ENCODE measurements around the gene MYO18B. TPM values are rescaled to one million over a fixed set of nuclear protein-coding genes. Genes with fewer than 3 reads are reported as not detected.

MYO18B gene
- total RNA-seq, 8 experiments from 2014 or later = 0.09 to 0.91 (median 0.32) TPM

DNA sequence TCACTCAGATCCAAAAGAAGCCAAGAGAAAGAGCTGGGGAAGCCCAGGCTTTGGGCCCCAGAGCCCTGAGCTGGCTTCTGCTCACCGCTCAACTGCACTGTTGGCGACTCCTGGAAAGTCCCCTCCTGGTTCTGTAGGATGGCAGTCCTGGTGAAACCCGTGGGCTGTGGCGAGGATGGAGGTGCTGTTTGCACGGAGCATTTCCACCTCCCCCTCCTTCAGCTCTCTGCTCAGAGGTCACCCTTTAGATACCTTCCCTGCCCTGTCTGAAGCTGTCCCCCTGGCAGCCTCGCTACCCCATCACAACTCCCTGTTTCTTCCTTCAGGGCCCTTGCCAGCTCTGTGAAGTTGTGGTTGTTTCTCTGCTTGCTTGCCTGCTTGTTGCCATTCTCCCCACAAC, 97.8 kb downstream of the MYO18B start:
- H3K4me3 ChIP-seq = no peak overlapping the region
- peaks cover 14 to 20% of the 10 kb centered on the region in 2 donors for H3K4me1 ChIP-seq (replicated peaks in 1 of 2)
- in situ Hi-C loops (cut with MboI; ENCODE audit: low pct_unique_long_range_greater_than_20kb in 2 of 9, low sequenced_read_pairs in 9 of 9, unreplicated experiment in 9 of 9) = no loop called here
- H3K27ac ChIP-seq = peak overlapping the region in 1 of 2 donors; percentile 25
- no peak for ATAC-seq (replicated peaks in 6 of 8)
- 20 to 100% methylated on average over 1 to 5 of the region's 6 CpGs; no CpG with 5 or more reads in 8 of the 10 experiments for WGBS, 10 experiments

DNA sequence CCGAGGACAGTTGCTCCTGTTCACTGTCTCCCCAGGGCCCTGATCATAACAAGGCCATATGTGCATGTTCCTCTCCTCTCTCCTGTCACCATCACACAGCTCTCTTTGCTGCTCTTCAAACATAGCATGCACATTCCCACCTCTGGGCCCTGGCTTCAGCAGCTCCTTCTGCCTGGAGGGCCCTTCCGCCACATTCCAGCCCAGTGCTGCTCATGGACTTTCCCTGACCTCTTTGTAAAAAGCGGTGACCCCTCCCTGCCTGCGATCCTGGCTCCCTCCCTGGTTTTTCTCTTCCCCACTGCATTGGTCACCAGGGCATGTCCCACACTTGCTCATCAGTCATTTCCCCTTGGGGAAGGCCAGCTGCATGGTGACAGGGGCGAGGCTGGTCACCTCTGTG, 98.2 kb downstream of the MYO18B start:
- WGBS, 10 experiments = 0 to 70% (median 6%) methylated on average over 1 to 3 of the region's 5 CpGs; no CpG with 5 or more reads in 5 of the 10 experiments
- Histone ChIP-seq H3K4me1 (replicated peaks in 1 of 2) (peaks cover 14 to 20% of the 10 kb centered on the region in 2 donors), H3K27ac (peak overlapping the region in 1 of 2 donors; percentile 25), H3K4me3 (no peak overlapping the region)
- peak; percentile 65 to 92 (median 81) for ATAC-seq (replicated peaks in 6 of 8)
- in situ Hi-C loops (cut with MboI; ENCODE audit: low pct_unique_long_range_greater_than_20kb in 2 of 9, low sequenced_read_pairs in 9 of 9, unreplicated experiment in 9 of 9) = no loop called here

DNA sequence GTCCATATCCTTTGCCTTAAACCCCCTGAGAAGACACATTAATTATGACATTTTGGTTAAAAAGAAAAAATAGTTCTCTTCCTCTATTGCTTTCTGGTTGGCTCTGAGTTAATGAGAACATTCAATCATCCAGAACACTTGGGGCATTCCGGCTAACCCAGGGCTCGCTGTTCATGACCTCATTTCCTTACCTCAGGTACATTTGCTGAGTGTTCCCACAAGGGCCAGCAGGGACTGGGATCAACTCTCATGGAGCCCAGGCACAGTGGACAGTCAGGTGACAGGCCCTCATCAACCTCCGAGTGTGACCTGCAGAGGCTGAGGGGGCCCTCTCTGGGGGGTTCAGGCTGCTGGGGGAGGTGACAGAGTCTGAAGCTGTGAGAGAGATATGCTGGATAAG, 98.9 kb downstream of the MYO18B start:
- Histone ChIP-seq H3K4me1 (replicated peaks in 1 of 2) (peaks cover 14 to 20% of the 10 kb centered on the region in 2 donors), H3K27ac (no peak overlapping the region), H3K4me3 (no peak overlapping the region)
- peak in 5 of 8 experiments; percentile 9 to 69 (median 63) for ATAC-seq (replicated peaks in 6 of 8)
- 52 to 100% (median 86%) methylated on average over 1 to 3 of the region's 3 CpGs; no CpG with 5 or more reads in 6 of the 10 experiments for whole genome bisulfite sequencing, 10 experiments
- in situ Hi-C loops (cut with MboI; ENCODE audit: low pct_unique_long_range_greater_than_20kb in 2 of 9, low sequenced_read_pairs in 9 of 9, unreplicated experiment in 9 of 9) = no loop called here

DNA sequence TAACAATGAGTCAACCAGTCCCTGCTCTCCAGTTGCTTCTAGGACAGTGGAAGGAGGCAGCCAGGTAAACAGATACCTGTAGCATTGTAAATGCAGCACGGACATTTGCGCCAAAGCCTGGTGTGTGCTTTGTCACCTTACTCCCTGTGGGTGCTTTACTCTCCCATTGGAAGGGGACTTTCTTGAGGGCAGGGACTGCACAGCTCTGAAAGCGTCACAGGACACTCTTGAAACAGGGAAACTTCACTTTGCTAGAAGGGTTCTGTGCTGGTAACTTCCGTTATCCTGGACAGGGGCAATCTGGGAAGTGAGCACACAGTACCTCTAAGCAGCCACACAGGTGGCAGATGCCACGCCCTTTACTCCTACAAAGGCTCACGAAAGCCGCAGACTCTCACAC, 99.8 kb downstream of the MYO18B start:
- 14 to 100% (median 82%) methylated on average over 1 to 7 of the region's 7 CpGs; no CpG with 5 or more reads in 2 of the 10 experiments for WGBS, 10 experiments
- peaks cover 14 to 20% of the 10 kb centered on the region in 2 donors for H3K4me1 ChIP-seq (replicated peaks in 1 of 2)
- no peak overlapping the region for H3K4me3 ChIP-seq
- no peak for ATAC-seq (replicated peaks in 6 of 8)
- no peak overlapping the region for H3K27ac ChIP-seq
- in situ Hi-C loops (cut with MboI; ENCODE audit: low pct_unique_long_range_greater_than_20kb in 2 of 9, low sequenced_read_pairs in 9 of 9, unreplicated experiment in 9 of 9) = no loop called here

DNA sequence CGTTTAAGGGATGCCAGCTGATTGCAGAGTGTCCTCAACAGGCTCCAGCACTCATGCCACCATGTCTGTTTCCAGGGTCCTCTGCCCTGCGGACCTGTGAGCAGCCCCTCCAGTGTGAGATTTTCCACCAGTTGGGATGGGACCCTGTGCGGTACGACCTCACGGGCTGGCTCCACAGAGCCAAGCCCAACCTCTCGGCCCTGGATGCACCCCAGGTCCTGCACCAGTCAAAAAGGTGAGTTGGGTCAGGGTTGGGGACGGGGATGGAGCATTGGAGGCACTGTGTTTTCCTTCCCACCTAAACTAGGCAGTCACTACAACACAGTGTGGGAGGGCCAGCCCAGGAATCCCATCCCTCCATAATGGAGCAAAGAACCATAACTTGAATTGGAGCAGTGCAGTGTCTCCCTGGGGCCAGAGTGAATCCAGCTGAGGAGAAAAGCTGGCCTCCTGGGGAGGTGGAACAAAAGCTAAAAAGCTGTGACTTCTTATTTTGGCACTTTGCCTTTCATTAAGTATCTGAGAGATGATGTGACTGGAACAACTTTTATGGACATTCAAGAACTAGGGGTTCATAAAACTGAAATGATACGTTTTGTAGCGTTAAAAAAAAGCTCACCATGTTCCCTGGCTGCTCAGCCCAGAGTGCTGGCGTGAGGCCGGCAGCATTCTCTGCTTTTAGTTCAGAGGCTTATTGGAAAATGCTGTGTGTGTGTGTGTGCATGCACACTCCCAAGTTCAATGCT, 101.8 kb downstream of the MYO18B start:
- H3K4me1 ChIP-seq (replicated peaks in 1 of 2) = peaks cover 20 to 23% of the 10 kb centered on the region in 2 donors
- no peak for ATAC-seq (replicated peaks in 6 of 8)
- 0 to 100% (median 40%) methylated on average over 1 to 7 of the region's 11 CpGs; no CpG with 5 or more reads in 1 of the 10 experiments for WGBS, 10 experiments
- no peak overlapping the region for H3K4me3 ChIP-seq
- in situ Hi-C loops (cut with MboI; ENCODE audit: low pct_unique_long_range_greater_than_20kb in 2 of 9, low sequenced_read_pairs in 9 of 9, unreplicated experiment in 9 of 9) = no loop called here
- H3K27ac ChIP-seq = no peak overlapping the region

DNA sequence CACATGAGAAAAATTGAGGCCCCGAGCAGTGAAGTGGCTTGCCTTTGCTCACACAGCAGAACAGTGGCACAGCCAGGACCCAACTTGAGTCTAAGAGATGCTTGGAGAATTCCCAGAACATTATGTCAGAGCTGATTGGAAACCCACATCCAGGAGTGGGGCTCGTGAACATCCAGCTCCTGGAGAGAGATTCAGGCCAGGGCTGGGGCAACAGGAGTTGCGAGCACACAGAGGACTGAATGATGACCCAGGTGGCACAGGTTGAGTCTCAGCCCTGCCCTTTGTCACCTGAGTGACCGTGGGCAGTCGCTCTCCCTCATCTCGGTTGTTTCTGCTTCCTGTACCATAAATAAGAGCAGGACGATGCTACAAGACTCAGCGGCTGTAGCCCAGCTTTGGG, 102.6 kb downstream of the MYO18B start:
- Histone ChIP-seq H3K4me1 (replicated peaks in 1 of 2) (peaks cover 25 to 27% of the 10 kb centered on the region in 2 donors), H3K4me3 (no peak overlapping the region), H3K27ac (no peak overlapping the region)
- 0 to 91% (median 73%) methylated on average over 1 to 7 of the region's 8 CpGs; no CpG with 5 or more reads in 2 of the 10 experiments for WGBS, 10 experiments
- in situ Hi-C loops (cut with MboI; ENCODE audit: low pct_unique_long_range_greater_than_20kb in 2 of 9, low sequenced_read_pairs in 9 of 9, unreplicated experiment in 9 of 9) = no loop called here
- ATAC-seq (replicated peaks in 6 of 8) = no peak

DNA sequence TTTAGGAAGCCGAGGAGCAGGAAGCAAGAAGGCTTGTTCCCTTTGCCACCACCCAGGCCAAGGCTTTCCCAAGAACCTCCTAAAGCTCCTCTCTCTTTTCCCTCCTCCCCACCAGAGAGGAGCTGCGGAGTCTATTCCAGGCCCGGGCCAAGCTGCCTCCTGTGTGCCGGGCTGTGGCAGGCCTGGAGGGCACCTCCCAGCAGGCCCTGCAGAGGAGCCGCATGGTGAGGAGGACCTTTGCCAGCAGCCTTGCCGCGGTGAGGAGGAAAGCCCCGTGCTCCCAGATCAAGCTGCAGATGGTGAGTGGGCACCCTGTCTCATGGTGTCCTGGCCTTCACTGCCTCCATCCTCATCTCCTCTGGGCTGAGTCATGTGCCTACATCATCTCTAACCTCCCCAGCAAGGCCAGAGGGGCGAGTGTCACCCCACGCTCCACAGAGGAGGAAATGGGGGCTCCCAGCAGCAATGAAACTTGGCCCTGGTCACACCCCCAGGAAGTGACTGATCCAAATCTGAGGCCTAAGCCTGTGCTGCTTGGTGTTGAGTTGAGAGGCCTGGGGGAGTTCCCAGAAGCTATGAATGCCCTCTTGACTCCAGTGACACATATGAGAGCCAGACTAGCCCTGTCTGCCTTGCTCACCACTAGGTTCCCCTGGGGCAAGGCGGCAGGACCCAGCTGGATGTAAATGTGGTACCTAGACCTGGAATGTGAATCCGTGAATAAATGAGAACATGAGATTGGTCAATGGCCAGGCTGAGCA, 104.2 kb downstream of the MYO18B start:
- in situ Hi-C loops (cut with MboI; ENCODE audit: low pct_unique_long_range_greater_than_20kb in 2 of 9, low sequenced_read_pairs in 9 of 9, unreplicated experiment in 9 of 9) = no loop called here
- no peak overlapping the region for H3K4me3 ChIP-seq
- H3K4me1 ChIP-seq (replicated peaks in 1 of 2) = peaks cover 11 to 18% of the 10 kb centered on the region in 2 donors
- ATAC-seq (replicated peaks in 6 of 8) = peak in 4 of 8 experiments; percentile 7 to 92 (median 62)
- 46 to 100% (median 88%) methylated on average over 1 to 3 of the region's 12 CpGs; no CpG with 5 or more reads in 6 of the 10 experiments for WGBS, 10 experiments
- H3K27ac ChIP-seq = no peak overlapping the region

DNA sequence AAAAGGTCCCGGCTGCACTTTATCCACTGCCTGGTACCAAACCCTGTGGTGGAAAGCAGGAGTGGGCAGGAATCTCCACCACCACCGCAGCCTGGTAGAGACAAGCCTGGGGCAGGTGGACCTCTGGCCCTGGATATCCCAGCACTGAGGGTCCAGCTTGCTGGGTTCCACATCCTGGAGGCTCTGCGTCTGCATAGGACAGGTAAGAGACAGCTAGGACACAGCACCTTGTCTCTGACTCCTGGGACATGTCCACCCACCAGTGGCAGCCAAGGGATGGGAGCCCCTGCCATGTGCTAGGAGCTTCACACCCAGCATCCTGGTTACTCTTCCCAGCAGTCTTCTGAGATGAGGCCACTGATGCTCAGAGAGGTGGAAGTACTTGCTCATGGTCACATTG, 105.5 kb downstream of the MYO18B start:
- Histone ChIP-seq H3K4me3 (no peak overlapping the region), H3K4me1 (replicated peaks in 1 of 2) (peaks cover 9 to 17% of the 10 kb centered on the region in 2 donors), H3K27ac (no peak overlapping the region)
- ATAC-seq (replicated peaks in 6 of 8) = no peak
- in situ Hi-C loops (cut with MboI; ENCODE audit: low pct_unique_long_range_greater_than_20kb in 2 of 9, low sequenced_read_pairs in 9 of 9, unreplicated experiment in 9 of 9) = no loop called here
- 61 to 95% (median 79%) methylated on average over 1 to 3 of the region's 3 CpGs; no CpG with 5 or more reads in 6 of the 10 experiments for WGBS, 10 experiments

DNA sequence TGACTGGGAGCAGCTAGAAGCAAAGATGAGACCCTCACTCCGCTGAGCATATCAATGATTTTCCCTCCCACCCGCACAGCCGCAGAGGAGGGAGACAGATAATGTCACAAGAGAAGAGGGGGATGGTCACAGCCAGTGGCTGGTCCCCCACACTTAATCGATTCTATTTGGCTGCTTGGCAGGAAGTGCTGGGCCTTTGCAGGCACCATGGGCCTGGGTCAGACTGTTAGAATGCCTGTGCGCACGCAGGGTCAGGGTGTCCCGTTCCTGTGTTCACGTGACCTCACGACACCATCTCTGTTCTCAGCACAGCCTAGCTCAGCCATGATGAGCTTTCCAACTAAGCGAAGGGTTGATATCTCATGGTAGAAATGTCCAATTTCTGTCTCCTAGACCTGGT, 107.0 kb downstream of the MYO18B start:
- no peak overlapping the region for H3K27ac ChIP-seq
- in situ Hi-C loops (cut with MboI; ENCODE audit: low pct_unique_long_range_greater_than_20kb in 2 of 9, low sequenced_read_pairs in 9 of 9, unreplicated experiment in 9 of 9) = no loop called here
- H3K4me1 ChIP-seq (replicated peaks in 1 of 2) = peaks cover 18 to 25% of the 10 kb centered on the region in 2 donors
- 24 to 98% (median 73%) methylated on average over 1 to 10 of the region's 10 CpGs; no CpG with 5 or more reads in 2 of the 10 experiments for WGBS, 10 experiments
- no peak for ATAC-seq (replicated peaks in 6 of 8)
- H3K4me3 ChIP-seq = no peak overlapping the region

DNA sequence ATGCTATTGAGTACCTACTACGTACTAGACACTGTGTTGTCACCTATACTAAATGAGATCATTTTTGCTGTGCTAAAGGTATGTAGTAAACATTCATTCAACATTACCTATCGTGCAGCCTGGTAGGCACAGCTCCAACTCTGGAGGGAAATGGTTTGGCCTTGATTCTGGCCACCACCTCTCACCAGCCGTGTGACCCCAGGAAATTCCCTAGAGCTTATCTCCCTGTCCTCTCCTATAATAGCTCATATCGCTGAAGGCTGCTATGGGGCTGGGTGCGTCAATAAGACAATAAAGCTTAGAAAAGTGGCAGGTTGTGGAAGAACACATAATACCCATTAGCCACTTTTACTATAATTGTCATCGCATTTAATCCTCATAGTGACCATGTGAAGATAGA, 107.5 kb downstream of the MYO18B start:
- WGBS, 10 experiments = 21 to 86% (median 60%) methylated on average over 1 to 6 of the region's 6 CpGs; no CpG with 5 or more reads in 3 of the 10 experiments
- in situ Hi-C loops (cut with MboI; ENCODE audit: low pct_unique_long_range_greater_than_20kb in 2 of 9, low sequenced_read_pairs in 9 of 9, unreplicated experiment in 9 of 9) = no loop called here
- H3K4me3 ChIP-seq = no peak overlapping the region
- peak in 5 of 8 experiments; percentile 3 to 59 (median 24) for ATAC-seq (replicated peaks in 6 of 8)
- peaks cover 21 to 25% of the 10 kb centered on the region in 2 donors for H3K4me1 ChIP-seq (replicated peaks in 1 of 2)
- no peak overlapping the region for H3K27ac ChIP-seq

DNA sequence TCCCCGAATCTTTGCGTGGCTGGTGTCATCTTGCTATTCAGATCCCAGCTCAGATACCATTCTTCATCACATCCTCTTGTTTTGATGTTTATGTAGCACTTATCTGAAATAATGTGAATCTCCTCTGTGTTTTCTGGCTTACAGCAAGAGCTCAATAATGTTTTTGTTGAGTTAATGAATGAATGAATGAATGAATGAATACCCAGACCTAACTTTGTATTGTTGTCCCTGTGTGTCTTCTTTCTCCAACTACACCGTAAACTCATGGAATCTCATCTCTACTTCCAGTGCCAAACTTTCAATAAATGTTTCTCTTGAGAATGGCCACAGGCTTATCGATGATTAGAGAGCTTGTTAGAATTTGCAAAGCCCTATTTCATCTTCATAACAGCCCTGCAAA, 110.2 kb downstream of the MYO18B start:
- WGBS, 10 experiments = 20 to 88% (median 80%) methylated on average over 1 to 4 of the region's 4 CpGs; no CpG with 5 or more reads in 1 of the 10 experiments
- in situ Hi-C loops (cut with MboI; ENCODE audit: low pct_unique_long_range_greater_than_20kb in 2 of 9, low sequenced_read_pairs in 9 of 9, unreplicated experiment in 9 of 9) = no loop called here
- ATAC-seq (replicated peaks in 6 of 8) = no peak
- Histone ChIP-seq H3K27ac (no peak overlapping the region), H3K4me1 (replicated peaks in 1 of 2) (peaks cover 25 to 31% of the 10 kb centered on the region in 2 donors), H3K4me3 (no peak overlapping the region)

DNA sequence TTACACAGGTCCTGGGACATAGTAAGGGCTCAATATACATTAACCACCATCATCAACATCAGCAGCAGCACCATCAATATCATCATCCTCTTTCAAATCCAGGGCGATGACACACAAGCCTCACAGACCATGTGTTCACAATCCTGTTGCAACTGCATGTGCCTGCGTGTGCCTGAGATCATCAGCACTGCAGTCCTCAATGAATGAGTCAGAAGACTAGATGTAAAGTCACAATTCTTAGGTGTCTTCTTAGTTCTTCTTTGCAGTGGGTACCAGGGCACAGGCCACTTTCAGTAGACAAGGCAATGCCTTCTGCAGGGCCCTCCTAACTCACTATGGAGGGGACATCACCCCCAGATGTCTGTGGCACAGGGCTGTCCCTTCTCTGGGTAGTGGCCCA, 111.1 kb downstream of the MYO18B start:
- WGBS, 10 experiments = 8 to 100% (median 67%) methylated on average over 1 to 2 of the region's 2 CpGs; no CpG with 5 or more reads in 6 of the 10 experiments
- in situ Hi-C loops (cut with MboI; ENCODE audit: low pct_unique_long_range_greater_than_20kb in 2 of 9, low sequenced_read_pairs in 9 of 9, unreplicated experiment in 9 of 9) = no loop called here
- Histone ChIP-seq H3K27ac (no peak overlapping the region), H3K4me1 (replicated peaks in 1 of 2) (peaks cover 25 to 34% of the 10 kb centered on the region in 2 donors), H3K4me3 (no peak overlapping the region)
- peak in 7 of 8 experiments; percentile 68 to 86 (median 73) for ATAC-seq (replicated peaks in 6 of 8)

Measured in motor neuron (in vitro differentiated cells).